HepG2 (cell line): ENCODE results near the gene MFSD8. TPM values are rescaled to one million over a fixed set of nuclear protein-coding genes. Genes with fewer than 3 reads are reported as not detected.

Source experiments
- ATAC-seq: fragments of 200-7000 bp; cut with Tn5 transposase; 3 replicates; pipeline ENCODE4 v1.9.1; 2020; ENCODE audit warnings: mild to moderate bottlenecking, moderate library complexity
- BruUV-seq: library from RNA; stranded (reverse); fragments of 400-500 nt; replicated peaks from 2 replicates; lab custom pipeline; 2021; lab: Mats Ljungman, UMichigan
- CTCF ChIA-PET: fragments of 300-600 bp; formaldehyde crosslinking; extraction: SDS; loops from one replicate; lab custom pipeline; 2021; ENCODE audit warnings: low total read pairs, inconsistent platforms, low intra/inter-chr PET ratio; lab: Yijun Ruan, JAX
- POLR2A ChIA-PET: fragments of 350-600 bp; sonication (Branson Sonifier 250); formaldehyde crosslinking; loops from one replicate; lab custom pipeline; 2020; ENCODE audit warnings: antibody characterized with exemption, inconsistent platforms; lab: Yijun Ruan, JAX
- DNase-seq: peaks from one replicate; pipeline ENCODE4 v3.0.0-alpha.2; 2015; ENCODE audit warnings: low spot score
- FAIRE-seq: peaks from 3 replicates; lab custom pipeline; 2011; peaks lifted over from hg19 to GRCh38; lab: Jason Lieb, UNC
- H2AFZ ChIP-seq: one replicate; pipeline ENCODE4 v1.6.1; 2011; ENCODE audit warnings: low read length, inconsistent platforms
- H3K27ac ChIP-seq: fragments of 300-600 bp; 3 replicates; pipeline ENCODE4 v1.8.0; 2011; ENCODE audit warnings: mixed run types, mild to moderate bottlenecking, mixed read lengths, low read length, inconsistent platforms; ENCODE audit not compliant: insufficient read depth; ENCODE audit errors: extremely low read length
- H3K27me3 ChIP-seq, 2 experiments: fragments of 200-600 bp in 1 of 2; 2 replicates in 1 of 2; 3 replicates in 1 of 2; pipeline versions ENCODE4 v1.6.0 to v1.8.0; 2011; ENCODE audit warnings: low read length in 2 of 2, mild to moderate bottlenecking in 2 of 2, moderate library complexity in 2 of 2, inconsistent platforms in 1 of 2; ENCODE audit not compliant: insufficient read depth in 2 of 2, control insufficient read depth in 1 of 2
- H3K36me3 ChIP-seq, 2 experiments: fragments of 200-600 bp in 1 of 2; replicated peaks in 1 of 2; 2 replicates in 1 of 2; 3 replicates in 1 of 2; pipeline versions ENCODE4 v1.5.1 to v1.8.0; 2011; ENCODE audit warnings: low read length in 2 of 2, inconsistent platforms in 1 of 2; ENCODE audit not compliant: insufficient read depth in 2 of 2, control insufficient read depth in 1 of 2
- H3K4me1 ChIP-seq: 2 replicates; pipeline ENCODE4 v1.5.1; 2012; ENCODE audit warnings: low read length, inconsistent platforms; ENCODE audit not compliant: insufficient read depth
- H3K4me2 ChIP-seq: 2 replicates; pipeline ENCODE4 v1.6.0; 2011; ENCODE audit warnings: low read depth, low read length, inconsistent platforms
- H3K4me3 ChIP-seq, 3 experiments: fragments of 200-600 bp in 1 of 3; sonication (generic), shearing (Covaris generic) in 1 of 3; replicated peaks in 1 of 3; 2 replicates each; pipeline ENCODE4 v1.5.1; 2011 to 2016; ENCODE audit warnings: low read length in 3 of 3, inconsistent platforms in 2 of 3, low read depth in 2 of 3, mild to moderate bottlenecking in 2 of 3, control low read depth in 1 of 3, mixed read lengths in 1 of 3; ENCODE audit not compliant: insufficient read depth in 1 of 3
- H3K79me2 ChIP-seq: one replicate; pipeline ENCODE4 v1.6.1; 2011; ENCODE audit warnings: low read length, inconsistent platforms; ENCODE audit not compliant: insufficient read depth
- H3K9ac ChIP-seq: 2 replicates; pipeline ENCODE4 v1.6.0; 2011; ENCODE audit warnings: mild to moderate bottlenecking, low read depth, low read length, inconsistent platforms; ENCODE audit not compliant: insufficient read depth
- H3K9me3 ChIP-seq: 2 replicates; pipeline ENCODE4 v1.5.1; 2012; ENCODE audit warnings: mild to moderate bottlenecking, low read length
- H4K20me1 ChIP-seq: 2 replicates; pipeline ENCODE4 v1.6.0; 2011; ENCODE audit warnings: inconsistent platforms, mild to moderate bottlenecking, low read length, moderate library complexity; ENCODE audit not compliant: insufficient read depth
- AFF4 ChIP-seq: sonication (generic); formaldehyde crosslinking; IDR thresholded peaks from 2 replicates; pipeline ENCODE4 v1.4.0; 2020; ENCODE audit warnings: missing genetic modification reagents
- IRF9 ChIP-seq: sonication (generic); formaldehyde crosslinking; IDR thresholded peaks from 2 replicates; pipeline ENCODE4 v1.8.0; 2022; ENCODE audit warnings: missing genetic modification reagents, mild to moderate bottlenecking, borderline replicate concordance
- ISL2 ChIP-seq: sonication (generic); formaldehyde crosslinking; IDR thresholded peaks from 2 replicates; pipeline ENCODE4 v1.5.0; 2020; ENCODE audit warnings: missing genetic modification reagents
- LCORL ChIP-seq, 2 experiments: fragments of 450-650 bp in 1 of 2; sonication (generic) in 1 of 2; formaldehyde crosslinking in 1 of 2; IDR thresholded peaks; 2 replicates each; pipeline versions ENCODE4 v1.5.0 to v1.6.1; 2017 to 2020; ENCODE audit warnings: antibody characterized with exemption in 1 of 2, missing genetic modification reagents in 1 of 2
- NCOR1 ChIP-seq: fragments of 200-600 bp; sonication (generic); IDR thresholded peaks from 2 replicates; pipeline ENCODE4 v1.7.0; 2017; ENCODE audit warnings: antibody characterized with exemption, low read length, borderline replicate concordance
- SP140L ChIP-seq: sonication (generic); formaldehyde crosslinking; IDR thresholded peaks from 2 replicates; pipeline ENCODE4 v1.4.0; 2020; ENCODE audit warnings: missing genetic modification reagents, borderline replicate concordance
- TEAD3 ChIP-seq: optimal IDR thresholded peaks from 2 replicates; pipeline ENCODE3; 2016; ENCODE audit warnings: borderline replicate concordance
- XBP1 ChIP-seq: sonication (generic); formaldehyde crosslinking; IDR thresholded peaks from 2 replicates; pipeline ENCODE4 v1.5.0; 2020; ENCODE audit warnings: missing genetic modification reagents
- ZNF17 ChIP-seq: sonication (generic); formaldehyde crosslinking; IDR thresholded peaks from 2 replicates; pipeline ENCODE4 v1.5.0; 2020; ENCODE audit warnings: mild to moderate bottlenecking, missing genetic modification reagents
- ZNF337 ChIP-seq: sonication (generic); formaldehyde crosslinking; IDR thresholded peaks from 2 replicates; pipeline ENCODE4 v1.5.1; 2020; ENCODE audit warnings: missing genetic modification reagents, low read depth, mild to moderate bottlenecking, borderline replicate concordance
- ZNF33B ChIP-seq: sonication (generic); formaldehyde crosslinking; IDR thresholded peaks from 2 replicates; pipeline ENCODE4 v1.5.1; 2020; ENCODE audit warnings: mild to moderate bottlenecking, missing genetic modification reagents
- ZNF484 ChIP-seq: sonication (generic); formaldehyde crosslinking; IDR thresholded peaks from 2 replicates; pipeline ENCODE4 v1.5.1; 2020; ENCODE audit warnings: mild to moderate bottlenecking, low read depth, missing genetic modification reagents, borderline replicate concordance
- ZNF558 ChIP-seq: sonication (generic); formaldehyde crosslinking; IDR thresholded peaks from 2 replicates; pipeline ENCODE4 v1.9.0; 2022; ENCODE audit warnings: mild to moderate bottlenecking, missing genetic modification reagents, borderline replicate concordance
- ZNF703 ChIP-seq: sonication (generic); formaldehyde crosslinking; IDR thresholded peaks from 2 replicates; pipeline ENCODE4 v1.5.1; 2020; ENCODE audit warnings: missing genetic modification reagents, mild to moderate bottlenecking, moderate library complexity, borderline replicate concordance
- WGBS: methylation state at CpG from one replicate; pipeline ENCODE4 v1.1.6; 2017; ENCODE audit warnings: low lambda C conversion rate; 5-methylcytosine and 5-hydroxymethylcytosine counted together
- in situ Hi-C: cut with HindIII; loops from 2 replicates; pipeline ENCODE4 v1.10.0; 2017; ENCODE audit warnings: low pct_unique_long_range_greater_than_20kb; ENCODE audit not compliant: extremely low pct_ligation_motif_present
- intact Hi-C: fragments of 100-400 bp; cut with micrococcal nuclease; formaldehyde crosslinking; loops from one replicate; pipeline ENCODE4 v1.10.0; 2022; ENCODE audit not compliant: unreplicated experiment
- polyA plus RNA-seq, 8 experiments: library from polyadenylated mRNA; depleted of rRNA in 3 of 8; stranded (reverse) in 7 of 8; unstranded in 1 of 8; fragments of >200 nt; fragmentation: Illumina TruSeq in 4 of 8; extraction: Trizol in 4 of 8; gene quantifications; 2 replicates each; pipeline versions ENCODE4 v1.2.1 to v1.2.3, GENCODE V29; 2011 to 2016; ENCODE audit warnings: low read depth in 4 of 8, missing spikeins in 1 of 8, mixed read lengths in 1 of 8; ENCODE audit not compliant: insufficient read depth in 1 of 8
- total RNA-seq, 5 experiments: library from RNA; depleted of rRNA; stranded (reverse); fragments of >200 nt; fragmentation: Illumina TruSeq; extraction: Trizol; gene quantifications; 2 replicates each; pipeline ENCODE4 v1.2.3, GENCODE V29; 2016; ENCODE audit warnings: low read depth in 1 of 5
- TF ChIP-seq, protein P1 (sequence below): IDR thresholded peaks from 2 replicates; pipeline ENCODE4 v1.6.1; 2018; ENCODE audit warnings: missing genetic modification reagents, mild to moderate bottlenecking, missing compliant biosample characterization

The MFSD8 gene
- total and polyA plus RNA-seq, 2 of the 13 experiments (the other 11 are each of a cell fraction or from before 2014, with no cell fraction given): 24.8 to 25.5 TPM

DNA sequence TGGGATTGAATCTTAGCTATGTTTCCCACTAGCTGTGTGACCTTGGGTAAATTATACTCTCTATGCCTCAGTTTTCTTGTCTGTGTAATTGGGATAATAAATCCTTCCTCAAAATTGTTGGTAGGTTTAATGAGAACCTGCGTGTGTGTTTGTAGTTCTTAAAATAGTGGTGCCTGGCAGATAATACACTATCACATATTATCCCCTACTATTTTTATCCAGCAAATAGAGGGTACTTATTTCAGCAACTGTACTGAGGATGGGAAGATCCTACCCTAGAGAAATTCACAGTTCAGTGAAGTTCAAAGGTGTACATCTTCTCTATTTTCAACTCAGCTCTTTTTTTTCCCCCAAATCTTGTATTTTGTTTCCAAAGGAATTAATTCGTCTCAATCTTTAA is 17.5 kb upstream of the MFSD8 start (continued):
- TF ChIP-seq LCORL (IDR thresholded peaks at IDR 0.05) (no peak), LCORL (CRISPR knock-in tag; IDR thresholded peaks at IDR 0.05) (no peak), ZNF703 (CRISPR knock-in tag) (no peak), ISL2 (CRISPR knock-in tag) (no peak), XBP1 (CRISPR knock-in tag) (no peak), ZNF484 (CRISPR knock-in tag) (no peak), AFF4 (CRISPR knock-in tag) (no peak)
- TF ChIP-seq, protein P1, sequence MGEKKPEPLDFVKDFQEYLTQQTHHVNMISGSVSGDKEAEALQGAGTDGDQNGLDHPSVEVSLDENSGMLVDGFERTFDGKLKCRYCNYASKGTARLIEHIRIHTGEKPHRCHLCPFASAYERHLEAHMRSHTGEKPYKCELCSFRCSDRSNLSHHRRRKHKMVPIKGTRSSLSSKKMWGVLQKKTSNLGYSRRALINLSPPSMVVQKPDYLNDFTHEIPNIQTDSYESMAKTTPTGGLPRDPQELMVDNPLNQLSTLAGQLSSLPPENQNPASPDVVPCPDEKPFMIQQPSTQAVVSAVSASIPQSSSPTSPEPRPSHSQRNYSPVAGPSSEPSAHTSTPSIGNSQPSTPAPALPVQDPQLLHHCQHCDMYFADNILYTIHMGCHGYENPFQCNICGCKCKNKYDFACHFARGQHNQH: no peak

DNA sequence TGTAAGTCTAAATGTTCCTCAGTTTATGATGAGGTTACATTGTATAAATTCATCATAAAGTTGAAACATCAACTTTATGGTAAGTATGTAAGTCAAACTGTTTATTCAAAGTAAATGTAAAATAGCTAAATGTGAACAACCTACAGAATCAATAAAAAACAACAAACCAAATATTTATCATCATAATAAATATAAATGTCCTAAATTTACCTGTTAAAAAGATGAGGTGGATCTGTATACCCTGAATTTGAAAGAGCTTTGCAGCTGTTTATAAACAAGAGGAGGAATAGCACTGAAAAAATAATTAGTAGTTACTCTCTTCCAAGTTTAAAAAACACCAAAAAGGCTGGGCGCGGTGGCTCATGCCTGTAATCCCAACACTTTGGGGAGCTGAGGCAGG is 14.0 kb upstream of the MFSD8 start:
- ATAC-seq: no peak

More for the DNA sequence above, 14.0 kb upstream of the MFSD8 start:
- Histone ChIP-seq H3K9ac (no peak overlapping the region), H3K9me3 (no peaks in the 10 kb centered on the region), H3K27me3 (no peaks in the 10 kb centered on the region), H2AFZ (no peak overlapping the region), H3K27ac (no peak overlapping the region), H3K4me3 (no peak overlapping the region), H3K36me3 (no peaks in the 10 kb centered on the region; a peak in 1 of 5 replicates)
- ChIA-PET CTCF (no interaction called here), POLR2A (interaction anchor here (2.2 kb wide), 1 partner anchor 14 kb away, joined by 5 read pairs; the partner anchor contains the start of genes ABHD18 and MFSD8)
- 100% methylated on average over 2 of the region's 2 CpGs for WGBS
- no peak for DNase-seq
- no peak for TF ChIP-seq IRF9 (CRISPR knock-in tag)
- TF ChIP-seq ZNF337 (CRISPR knock-in tag): no peak
- TF ChIP-seq ZNF33B (CRISPR knock-in tag): no peak
- TF ChIP-seq ZNF558 (CRISPR knock-in tag): no peak
- no peak for TF ChIP-seq TEAD3 (CRISPR knock-in tag)
- TF ChIP-seq SP140L: no peak
- TF ChIP-seq NCOR1: no peak
- TF ChIP-seq ZNF17 (CRISPR knock-in tag): no peak
- TF ChIP-seq, all 625 proteins: peak for 0
- intact Hi-C loops: no loop called here
- H3K4me1 ChIP-seq: no peaks in the 10 kb centered on the region
- no peaks in the 10 kb centered on the region for H3K79me2 ChIP-seq
- no TSS peak for BruUV-seq
- FAIRE-seq: no peak
- in situ Hi-C loops: no loop called here
- H4K20me1 ChIP-seq: no peaks in the 10 kb centered on the region
- no peak overlapping the region for H3K4me2 ChIP-seq
